C4-2B (cell line): Measurements from ENCODE around the gene TMTC2.

Source experiments
- ZFX ChIP-seq: fragments of 450-650 bp; IDR thresholded peaks from 2 replicates; pipeline ENCODE4 v1.6.1; 2017
- TF ChIP-seq, protein P1 (sequence below): fragments of 450-650 bp; conservative IDR thresholded peaks from 2 replicates; pipeline ENCODE4 v1.5.1; 2017; ENCODE audit warnings: mild to moderate bottlenecking

DNA sequence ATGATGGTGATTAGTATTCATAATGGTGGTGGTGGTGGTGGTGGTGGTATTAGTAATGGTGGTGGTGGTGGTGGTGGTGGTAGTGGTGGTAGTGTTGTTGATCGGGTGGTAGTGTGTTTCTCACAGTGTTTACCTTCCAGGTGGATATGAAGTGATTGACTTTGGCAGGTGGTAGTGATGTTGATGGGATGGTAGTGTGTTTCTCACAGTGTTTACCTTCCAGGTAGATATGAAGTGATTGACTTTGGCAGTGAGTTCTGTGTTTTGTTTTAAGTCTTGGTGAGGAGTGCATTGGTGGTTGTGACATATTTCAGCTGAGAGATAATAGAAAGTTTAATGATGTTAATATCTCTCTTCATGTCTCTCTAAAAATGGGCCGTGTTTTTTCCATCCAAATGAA lies 189.4 kb downstream of the TMTC2 start:
- TF ChIP-seq, protein P1, sequence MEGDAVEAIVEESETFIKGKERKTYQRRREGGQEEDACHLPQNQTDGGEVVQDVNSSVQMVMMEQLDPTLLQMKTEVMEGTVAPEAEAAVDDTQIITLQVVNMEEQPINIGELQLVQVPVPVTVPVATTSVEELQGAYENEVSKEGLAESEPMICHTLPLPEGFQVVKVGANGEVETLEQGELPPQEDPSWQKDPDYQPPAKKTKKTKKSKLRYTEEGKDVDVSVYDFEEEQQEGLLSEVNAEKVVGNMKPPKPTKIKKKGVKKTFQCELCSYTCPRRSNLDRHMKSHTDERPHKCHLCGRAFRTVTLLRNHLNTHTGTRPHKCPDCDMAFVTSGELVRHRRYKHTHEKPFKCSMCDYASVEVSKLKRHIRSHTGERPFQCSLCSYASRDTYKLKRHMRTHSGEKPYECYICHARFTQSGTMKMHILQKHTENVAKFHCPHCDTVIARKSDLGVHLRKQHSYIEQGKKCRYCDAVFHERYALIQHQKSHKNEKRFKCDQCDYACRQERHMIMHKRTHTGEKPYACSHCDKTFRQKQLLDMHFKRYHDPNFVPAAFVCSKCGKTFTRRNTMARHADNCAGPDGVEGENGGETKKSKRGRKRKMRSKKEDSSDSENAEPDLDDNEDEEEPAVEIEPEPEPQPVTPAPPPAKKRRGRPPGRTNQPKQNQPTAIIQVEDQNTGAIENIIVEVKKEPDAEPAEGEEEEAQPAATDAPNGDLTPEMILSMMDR, result no peak
- TF ChIP-seq ZFX, result no peak
